MM.1S (cell line): ENCODE measurements around the gene VPS9D1.

ENCODE experiments used
- DNase-seq: peaks from one replicate; pipeline ENCODE4 v3.0.0-alpha.2; 2015
- H2AFZ ChIP-seq: fragments of 300-600 bp; sonication (generic); 2 replicates; pipeline ENCODE4 v1.6.0; 2016; ENCODE audit warnings: antibody characterized with exemption, low read length
- H3F3A ChIP-seq: fragments of 300-600 bp; sonication (generic); 2 replicates; pipeline ENCODE4 v1.6.1; 2016; ENCODE audit warnings: mild to moderate bottlenecking, antibody characterized with exemption, low read length, moderate library complexity, mixed read lengths; ENCODE audit not compliant: insufficient read depth
- H3K27ac ChIP-seq: fragments of 300-600 bp; sonication (generic); 2 replicates; pipeline ENCODE4 v1.5.1; 2016; ENCODE audit warnings: mild to moderate bottlenecking, low read length
- H3K27me3 ChIP-seq: fragments of 300-600 bp; sonication (generic); replicated peaks from 2 replicates; pipeline ENCODE4 v1.6.0; 2016; ENCODE audit warnings: low read length; ENCODE audit not compliant: insufficient read depth
- H3K36me3 ChIP-seq: fragments of 300-600 bp; sonication (generic); replicated peaks from 2 replicates; pipeline ENCODE4 v1.6.1; 2016; ENCODE audit warnings: mild to moderate bottlenecking, low read length, mixed read lengths; ENCODE audit not compliant: insufficient read depth
- H3K4me1 ChIP-seq: fragments of 300-600 bp; sonication (generic); 2 replicates; pipeline ENCODE4 v1.6.1; 2016; ENCODE audit warnings: low read length, mixed read lengths
- H3K4me2 ChIP-seq: fragments of 300-600 bp; sonication (generic); 2 replicates; pipeline ENCODE4 v1.6.0; 2016; ENCODE audit warnings: low read depth, low read length
- H3K4me3 ChIP-seq: fragments of 300-600 bp; sonication (generic); 2 replicates; pipeline ENCODE4 v1.5.1; 2016; ENCODE audit warnings: low read length, mixed read lengths
- H3K79me2 ChIP-seq: fragments of 300-600 bp; sonication (generic); 2 replicates; pipeline ENCODE4 v1.6.1; 2016; ENCODE audit warnings: mixed run types, low read length, mixed read lengths
- H3K9ac ChIP-seq: fragments of 300-600 bp; sonication (generic); 2 replicates; pipeline ENCODE4 v1.6.1; 2016; ENCODE audit warnings: low read length, mixed read lengths
- H3K9me2 ChIP-seq: fragments of 300-600 bp; sonication (generic); replicated peaks from 2 replicates; pipeline ENCODE4 v1.6.1; 2016; ENCODE audit warnings: mild to moderate bottlenecking, low read length, mixed read lengths; ENCODE audit not compliant: insufficient read depth
- H3K9me3 ChIP-seq: fragments of 300-600 bp; sonication (generic); replicated peaks from 2 replicates; pipeline ENCODE4 v1.6.1; 2016; ENCODE audit warnings: mild to moderate bottlenecking, low read length, mixed read lengths; ENCODE audit not compliant: insufficient read depth
- H4K20me1 ChIP-seq: fragments of 300-600 bp; sonication (generic); 2 replicates; pipeline ENCODE4 v1.6.1; 2016; ENCODE audit warnings: mild to moderate bottlenecking, low read length, moderate library complexity, mixed read lengths; ENCODE audit not compliant: insufficient read depth
- EZH2 ChIP-seq: fragments of 300-600 bp; sonication (generic); optimal IDR thresholded peaks from 2 replicates; pipeline ENCODE3; 2017; ENCODE audit warnings: low read depth, mild to moderate bottlenecking, antibody characterized with exemption, low read length, mixed read lengths
- EZH2phosphoT487 ChIP-seq: fragments of 300-600 bp; sonication (generic); IDR thresholded peaks from 2 replicates; pipeline ENCODE4 v1.6.1; 2018; ENCODE audit warnings: antibody characterized with exemption, low read length
- TF ChIP-seq, protein P1 (sequence below): fragments of 300-600 bp; sonication (generic); IDR thresholded peaks from 2 replicates; pipeline ENCODE4 v1.5.1; 2016; ENCODE audit warnings: antibody characterized with exemption, low read length, mixed read lengths

VPS9D1 gene

DNA sequence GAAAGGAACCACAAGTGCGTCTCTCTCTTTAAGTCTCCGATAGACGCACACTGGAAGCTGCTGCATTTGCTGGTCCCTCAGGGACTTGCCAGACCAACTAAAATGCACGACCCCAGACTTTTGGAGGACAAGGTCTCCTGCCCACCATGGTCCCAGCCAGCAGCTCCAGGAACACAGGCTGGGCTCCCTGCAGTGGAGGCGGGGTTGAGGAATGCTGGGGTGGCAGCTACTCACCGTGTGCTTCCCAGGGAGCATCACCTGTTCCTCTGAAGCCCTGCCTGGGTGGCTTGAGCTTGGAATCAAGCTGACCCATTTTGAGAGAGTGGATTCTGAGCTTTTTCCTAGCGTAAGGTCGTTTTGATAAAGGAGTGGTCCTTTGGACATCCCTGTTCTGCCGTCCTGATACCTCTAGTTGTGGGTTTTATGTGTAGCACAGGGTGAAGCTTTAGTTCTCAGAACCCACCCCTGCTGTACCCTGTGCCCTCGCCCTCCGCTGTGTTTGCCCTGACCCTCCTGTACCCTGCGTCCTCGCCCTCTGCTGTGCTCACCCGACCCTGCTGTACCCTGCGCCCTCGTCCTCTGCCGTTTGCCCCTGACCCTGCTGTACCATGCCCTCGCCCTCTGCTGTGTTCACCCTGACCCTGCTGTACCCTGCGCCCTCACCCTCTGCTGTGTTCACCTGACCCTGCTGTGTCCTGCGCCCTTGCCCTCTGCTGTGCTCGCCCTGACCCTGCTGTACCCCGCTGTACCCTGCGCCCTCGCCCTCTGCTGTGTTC is 11.6 kb upstream of the VPS9D1 start:
- Histone ChIP-seq H3K4me1 (no peaks in the 10 kb centered on the region), H4K20me1 (no peaks in the 10 kb centered on the region), H3F3A (no peaks in the 10 kb centered on the region), H3K27me3 (no peaks in the 10 kb centered on the region), H3K36me3 (no peaks in the 10 kb centered on the region), H3K4me2 (no peak overlapping the region), H3K79me2 (peaks cover 12% of the 10 kb centered on the region), H3K9ac (no peak overlapping the region), H3K9me2 (no peaks in the 10 kb centered on the region), H3K4me3 (no peak overlapping the region), H3K27ac (no peak overlapping the region), H3K9me3 (no peaks in the 10 kb centered on the region), H2AFZ (no peak overlapping the region)
- TF ChIP-seq, protein P1, sequence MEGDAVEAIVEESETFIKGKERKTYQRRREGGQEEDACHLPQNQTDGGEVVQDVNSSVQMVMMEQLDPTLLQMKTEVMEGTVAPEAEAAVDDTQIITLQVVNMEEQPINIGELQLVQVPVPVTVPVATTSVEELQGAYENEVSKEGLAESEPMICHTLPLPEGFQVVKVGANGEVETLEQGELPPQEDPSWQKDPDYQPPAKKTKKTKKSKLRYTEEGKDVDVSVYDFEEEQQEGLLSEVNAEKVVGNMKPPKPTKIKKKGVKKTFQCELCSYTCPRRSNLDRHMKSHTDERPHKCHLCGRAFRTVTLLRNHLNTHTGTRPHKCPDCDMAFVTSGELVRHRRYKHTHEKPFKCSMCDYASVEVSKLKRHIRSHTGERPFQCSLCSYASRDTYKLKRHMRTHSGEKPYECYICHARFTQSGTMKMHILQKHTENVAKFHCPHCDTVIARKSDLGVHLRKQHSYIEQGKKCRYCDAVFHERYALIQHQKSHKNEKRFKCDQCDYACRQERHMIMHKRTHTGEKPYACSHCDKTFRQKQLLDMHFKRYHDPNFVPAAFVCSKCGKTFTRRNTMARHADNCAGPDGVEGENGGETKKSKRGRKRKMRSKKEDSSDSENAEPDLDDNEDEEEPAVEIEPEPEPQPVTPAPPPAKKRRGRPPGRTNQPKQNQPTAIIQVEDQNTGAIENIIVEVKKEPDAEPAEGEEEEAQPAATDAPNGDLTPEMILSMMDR, result no peak
- TF ChIP-seq EZH2phosphoT487 (no peak), EZH2 (no peak)
- no peak for DNase-seq

DNA sequence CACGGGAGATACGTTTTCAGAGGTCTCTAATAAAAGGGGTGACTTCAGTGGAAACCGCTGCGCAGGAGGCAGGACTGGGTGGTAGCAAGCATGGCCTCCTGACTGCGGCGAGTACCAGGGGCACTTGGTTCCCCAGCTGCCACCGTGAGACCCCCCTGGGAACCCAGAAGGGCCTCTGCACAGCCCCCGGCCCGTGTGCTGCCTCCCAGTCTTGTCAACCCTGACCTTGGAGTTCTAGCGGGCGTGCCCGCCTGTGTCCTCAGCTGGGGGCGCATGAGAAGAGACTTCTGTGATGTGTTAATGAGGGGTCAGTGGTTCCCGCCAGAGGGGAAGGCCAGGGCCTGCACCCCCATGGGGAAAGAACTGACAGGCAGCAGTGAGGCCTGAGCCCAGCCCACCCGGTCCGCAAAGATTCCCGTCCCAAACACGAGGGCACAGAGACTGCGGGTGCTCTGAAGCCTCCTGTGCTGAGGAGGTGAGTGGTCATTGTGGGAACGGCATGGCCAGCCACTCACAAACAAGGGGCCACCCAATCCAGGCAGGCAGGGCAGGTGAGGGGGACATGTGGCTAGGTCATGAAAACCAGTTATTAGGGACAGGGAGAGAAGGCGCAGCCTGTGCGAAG is 10.0 kb upstream of the VPS9D1 start:
- Histone ChIP-seq H3F3A (no peaks in the 10 kb centered on the region), H3K27me3 (no peaks in the 10 kb centered on the region), H3K27ac (no peak overlapping the region), H3K4me1 (no peaks in the 10 kb centered on the region), H3K9me2 (no peaks in the 10 kb centered on the region), H3K9me3 (no peaks in the 10 kb centered on the region), H3K4me2 (no peak overlapping the region), H2AFZ (no peak overlapping the region), H3K9ac (no peak overlapping the region), H4K20me1 (no peaks in the 10 kb centered on the region), H3K36me3 (no peaks in the 10 kb centered on the region), H3K79me2 (peaks cover 3% of the 10 kb centered on the region; the same call in 1 of the 2 replicates), H3K4me3 (no peak overlapping the region)
- TF ChIP-seq EZH2phosphoT487 (no peak), EZH2 (no peak)
- TF ChIP-seq, protein P1, result no peak
- no peak for DNase-seq

DNA sequence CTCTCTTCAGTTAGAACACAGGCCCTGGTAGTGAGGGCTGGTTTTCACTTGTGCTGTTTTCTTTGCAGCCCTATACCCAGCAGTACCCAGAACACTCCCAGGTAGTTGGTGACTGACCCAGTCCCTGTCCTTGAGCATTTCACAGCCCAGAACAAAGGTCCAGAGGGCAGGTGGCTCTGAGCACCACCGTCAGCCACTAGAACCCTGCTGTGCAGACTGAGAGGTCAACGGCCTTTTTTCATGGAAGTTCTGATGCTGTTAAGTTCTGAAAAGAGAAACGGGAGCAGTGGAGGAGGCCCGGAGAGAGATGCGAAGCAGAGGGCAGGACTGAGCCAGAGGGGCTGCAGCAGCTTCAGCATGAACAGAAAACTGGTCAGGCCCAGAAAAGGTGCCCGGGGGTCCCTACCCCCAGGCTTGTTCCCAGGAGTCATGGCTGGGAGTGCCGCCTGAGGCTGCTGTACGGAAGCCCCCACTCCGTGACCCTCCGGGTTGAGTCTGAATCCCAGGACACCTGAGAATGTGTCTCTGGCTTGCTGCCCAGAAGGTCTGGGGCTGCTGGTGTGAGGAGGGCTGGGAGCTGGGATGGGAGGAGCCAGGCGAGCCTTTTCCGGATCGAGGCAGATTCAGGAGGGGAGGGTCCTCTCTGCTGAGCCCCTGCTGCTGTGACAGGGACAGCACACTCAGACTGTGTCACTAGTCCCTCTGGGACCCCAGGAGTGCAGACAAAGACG is 9.3 kb upstream of the VPS9D1 start:
- no peaks in the 10 kb centered on the region for H4K20me1 ChIP-seq
- no peak overlapping the region for H3K4me2 ChIP-seq
- H3K4me3 ChIP-seq, result no peak overlapping the region
- H3K27me3 ChIP-seq, result no peaks in the 10 kb centered on the region
- no peak overlapping the region for H2AFZ ChIP-seq
- no peak overlapping the region for H3K9ac ChIP-seq
- H3K9me2 ChIP-seq, result no peaks in the 10 kb centered on the region
- H3K27ac ChIP-seq, result no peak overlapping the region
- TF ChIP-seq EZH2, result no peak
- TF ChIP-seq, protein P1, result no peak
- TF ChIP-seq EZH2phosphoT487, result no peak
- H3K4me1 ChIP-seq, result no peaks in the 10 kb centered on the region
- H3K36me3 ChIP-seq, result no peaks in the 10 kb centered on the region
- H3K79me2 ChIP-seq, result peaks cover 3% of the 10 kb centered on the region; the same call in 1 of the 2 replicates
- no peaks in the 10 kb centered on the region for H3F3A ChIP-seq
- DNase-seq, result no peak
- H3K9me3 ChIP-seq, result no peaks in the 10 kb centered on the region
